ENCODE data around the gene ADARB1. TPM values are rescaled to one million over a fixed set of nuclear protein-coding genes. Genes with fewer than 3 reads are reported as not detected.

ADARB1 gene
- total RNA-seq, 1 experiment from 2014 or later, result 14.1 TPM

DNA sequence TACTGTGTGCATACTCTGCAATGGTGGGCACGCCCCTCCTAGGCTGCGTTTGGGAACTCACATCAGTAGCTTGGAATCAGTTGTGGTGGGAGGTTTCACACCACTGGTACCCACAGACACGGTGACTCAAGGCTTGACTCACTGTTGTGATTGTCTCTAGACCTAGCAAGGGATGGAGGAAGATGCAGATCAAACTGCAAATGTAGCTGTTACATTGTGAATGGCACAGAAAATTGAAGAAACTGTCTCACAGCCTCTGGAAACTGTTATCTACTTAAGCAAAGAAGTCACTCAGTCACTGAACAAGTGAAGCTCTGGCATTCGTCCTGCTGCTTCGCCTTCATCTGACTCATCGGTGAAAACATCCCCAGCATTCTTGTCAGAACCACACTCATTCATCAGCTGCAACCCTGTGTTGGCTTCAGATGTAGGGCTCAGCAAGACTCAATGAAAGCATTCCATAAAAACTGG is 153.8 kb downstream of the ADARB1 start:
- ATAC-seq, result peak; percentile 88
- intact Hi-C loops (cut with micrococcal nuclease), result loop anchor here (5.0 kb wide), 1 partner anchor 86 kb away; no protein-coding TSS in a partner anchor

DNA sequence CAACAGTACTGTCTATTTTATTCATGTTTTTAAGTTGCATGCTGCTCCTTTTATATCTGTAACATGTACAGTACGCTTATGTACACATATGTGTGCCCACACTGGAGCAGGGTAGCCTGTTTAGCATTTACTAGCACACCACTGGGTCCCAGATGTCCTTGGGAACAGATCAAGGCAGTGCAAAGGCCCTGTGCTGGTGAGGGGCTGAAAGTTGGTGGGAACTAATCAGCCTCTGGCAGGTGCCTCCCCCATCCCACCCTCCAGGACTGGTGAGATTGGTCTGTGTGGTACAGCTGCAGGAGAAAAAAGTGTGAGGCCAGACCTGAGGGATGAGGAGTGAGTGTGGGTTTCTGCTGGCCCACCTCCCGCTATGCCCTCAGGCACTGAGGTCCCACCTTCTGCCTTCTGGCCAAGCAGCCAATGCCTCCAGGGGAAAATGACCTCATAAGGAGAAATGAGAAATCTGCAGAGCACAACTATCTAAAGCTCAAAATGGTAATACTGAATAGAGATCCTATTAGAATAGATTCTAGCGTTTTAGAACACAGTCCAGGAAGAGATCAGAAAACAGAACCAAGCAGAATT is 154.4 kb downstream of the ADARB1 start:
- POLR2A ChIA-PET (ENCODE audit: unreplicated experiment), result interaction anchor here (0.5 to 0.7 kb wide), 2 partner anchors 59 to 101 kb away, joined by 4 read pairs; partner anchors contain the start of gene POFUT2
- BruUV-seq (replicated peaks), result no TSS peak
- intact Hi-C loops (cut with micrococcal nuclease), result loop anchor here (5.0 kb wide), 1 partner anchor 86 kb away; no protein-coding TSS in a partner anchor

More for the DNA sequence above, 153.8 kb downstream of the ADARB1 start:
- POLR2A ChIA-PET (ENCODE audit: unreplicated experiment), result interaction anchor here (0.5 to 0.7 kb wide), 2 partner anchors 59 to 101 kb away, joined by 4 read pairs; partner anchors contain the start of gene POFUT2
- no TSS peak for BruUV-seq (replicated peaks)
- H3K79me2 ChIP-seq (ENCODE audit: low read length), result no peaks in the 10 kb centered on the region
- H3F3A ChIP-seq (ENCODE audit: low read length, unreplicated experiment), result no peaks in the 10 kb centered on the region
- CTCF ChIA-PET, result interaction anchor here (1.1 to 1.9 kb wide), 2 partner anchors 42 to 88 kb away, joined by 3 to 5 read pairs; no protein-coding TSS in a partner anchor
- H3K4me2 ChIP-seq (ENCODE audit: low read length), result peak overlapping the region; percentile 54
- H3K9me2 ChIP-seq (replicated peaks; ENCODE audit: low read length), result no peaks in the 10 kb centered on the region
- peak overlapping the region; percentile 29 for H3K27ac ChIP-seq (ENCODE audit: low read length)
- H3K9ac ChIP-seq (ENCODE audit: low read length), result no peak overlapping the region
- no peaks in the 10 kb centered on the region for H3K36me3 ChIP-seq (ENCODE audit: low read depth, low read length)
- H3K27me3 ChIP-seq (ENCODE audit: low read length), result no peaks in the 10 kb centered on the region
- peaks cover 29% of the 10 kb centered on the region for H3K4me1 ChIP-seq (ENCODE audit: insufficient read depth, low read length)
- H3K9me3 ChIP-seq (ENCODE audit: low read length), result no peaks in the 10 kb centered on the region
- H3K4me3 ChIP-seq (ENCODE audit: low read length), result no peak overlapping the region; the same call in 1 of the 2 replicates
- no peak overlapping the region for H2AFZ ChIP-seq (ENCODE audit: low read length)
- H4K20me1 ChIP-seq (ENCODE audit: low read length), result no peaks in the 10 kb centered on the region
- TF ChIP-seq CTCF (conservative IDR thresholded peaks at IDR 0.05; ENCODE audit: low read depth, low read length) (no peak), EZH2phosphoT487 (IDR thresholded peaks at IDR 0.05; ENCODE audit: borderline replicate concordance, low read length) (no peak), EZH2 (IDR thresholded peaks at IDR 0.05; ENCODE audit: low read length, unreplicated experiment) (no peak)
- peak; percentile 95 for DNase-seq

More for the DNA sequence above, 154.4 kb downstream of the ADARB1 start:
- H3K36me3 ChIP-seq (ENCODE audit: low read depth, low read length), result no peaks in the 10 kb centered on the region
- no peaks in the 10 kb centered on the region for H3K79me2 ChIP-seq (ENCODE audit: low read length)
- H3K9me3 ChIP-seq (ENCODE audit: low read length), result no peaks in the 10 kb centered on the region
- CTCF ChIA-PET, result interaction anchor here (1.1 to 1.9 kb wide), 2 partner anchors 41 to 88 kb away, joined by 3 to 5 read pairs; no protein-coding TSS in a partner anchor
- no peaks in the 10 kb centered on the region for H3F3A ChIP-seq (ENCODE audit: low read length, unreplicated experiment)
- DNase-seq, result no peak
- H2AFZ ChIP-seq (ENCODE audit: low read length), result no peak overlapping the region
- no peaks in the 10 kb centered on the region for H3K27me3 ChIP-seq (ENCODE audit: low read length)
- H3K9ac ChIP-seq (ENCODE audit: low read length), result no peak overlapping the region
- no peak overlapping the region for H3K4me3 ChIP-seq (ENCODE audit: low read length)
- H3K4me2 ChIP-seq (ENCODE audit: low read length), result peak overlapping the region; percentile 5; the same call in 1 of the 2 replicates
- no peaks in the 10 kb centered on the region for H4K20me1 ChIP-seq (ENCODE audit: low read length)
- no peaks in the 10 kb centered on the region for H3K9me2 ChIP-seq (replicated peaks; ENCODE audit: low read length)
- H3K4me1 ChIP-seq (ENCODE audit: insufficient read depth, low read length), result peaks cover 29% of the 10 kb centered on the region
- no peak for ATAC-seq
- no peak overlapping the region for H3K27ac ChIP-seq (ENCODE audit: low read length)
- no peak for TF ChIP-seq EZH2phosphoT487 (IDR thresholded peaks at IDR 0.05; ENCODE audit: borderline replicate concordance, low read length)
- TF ChIP-seq CTCF (conservative IDR thresholded peaks at IDR 0.05; ENCODE audit: low read depth, low read length), result no peak
- TF ChIP-seq EZH2 (IDR thresholded peaks at IDR 0.05; ENCODE audit: low read length, unreplicated experiment), result no peak

All from PC-3 (cell line).